Colon (tissue), 2 donors: ENCODE measurements around the gene ZNF670.

Experiments
- FAIRE-seq: peaks from 2 replicates; lab custom pipeline; 2012; peaks lifted over from hg19 to GRCh38; lab: Jason Lieb, UNC
- donor health status: control.
- donor health status: control.

Gene ZNF670

DNA sequence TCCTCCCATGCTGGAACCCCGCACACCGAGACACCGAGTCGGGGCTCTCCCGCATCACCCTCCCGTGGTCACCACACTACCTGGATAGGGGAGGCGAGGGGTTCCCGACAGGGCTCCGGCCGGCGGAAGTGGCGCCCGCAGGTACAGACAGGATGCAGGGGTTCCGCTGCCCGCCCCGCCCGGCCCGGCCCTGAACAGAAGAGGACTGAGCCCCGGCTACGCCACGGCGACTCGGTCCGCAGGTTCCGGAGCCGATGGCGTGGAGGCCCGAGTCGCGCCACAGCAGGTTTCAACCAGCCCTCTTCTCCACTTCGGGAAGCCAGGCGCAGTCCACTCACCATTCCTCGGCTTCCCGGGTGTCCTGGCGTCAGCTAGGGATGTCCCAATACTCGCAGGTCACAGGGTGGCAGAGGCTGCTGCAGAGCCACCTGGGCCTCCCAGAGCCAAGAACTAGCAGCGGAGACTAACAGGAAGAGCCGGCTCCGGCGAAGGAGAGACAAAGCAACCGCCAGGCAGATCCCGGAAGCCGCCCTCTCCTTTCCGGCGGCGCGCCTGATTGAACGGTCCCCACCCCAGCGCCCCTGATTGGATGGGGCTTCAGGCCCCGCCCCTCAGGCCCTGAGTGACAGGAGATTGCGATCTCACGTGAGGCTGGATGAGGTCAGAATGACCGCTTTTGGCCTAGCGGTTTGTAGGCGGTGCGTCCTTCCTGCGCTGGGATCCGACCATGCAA, 25.4 kb upstream of the ZNF670 start, which contains the start of gene ZNF669:
ZNF669 (minus strand) TSS at position 498 of the 733 bp plus-strand sequence; CDS start at position 341, 157 bp downstream.
- FAIRE-seq: no peak

DNA sequence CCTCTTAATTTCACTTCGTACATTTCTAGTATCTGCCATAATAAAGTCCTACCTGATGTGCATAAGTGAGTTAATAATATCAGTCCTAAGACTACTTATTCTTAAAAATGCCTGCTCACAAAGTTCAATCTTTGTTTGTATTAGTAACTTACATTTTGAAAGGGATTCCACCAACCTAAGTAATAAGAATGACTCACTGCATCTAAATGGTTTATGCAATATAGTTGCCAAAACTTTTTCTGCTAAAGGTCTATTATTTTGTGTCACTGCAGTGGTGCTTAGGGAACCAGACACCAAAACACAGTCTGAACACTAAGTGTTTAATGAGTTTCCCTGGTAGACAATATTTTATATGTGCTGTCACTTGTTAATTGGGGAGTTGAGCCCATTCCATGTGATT, 23.8 kb upstream of the ZNF670 start:
- FAIRE-seq: no peak

DNA sequence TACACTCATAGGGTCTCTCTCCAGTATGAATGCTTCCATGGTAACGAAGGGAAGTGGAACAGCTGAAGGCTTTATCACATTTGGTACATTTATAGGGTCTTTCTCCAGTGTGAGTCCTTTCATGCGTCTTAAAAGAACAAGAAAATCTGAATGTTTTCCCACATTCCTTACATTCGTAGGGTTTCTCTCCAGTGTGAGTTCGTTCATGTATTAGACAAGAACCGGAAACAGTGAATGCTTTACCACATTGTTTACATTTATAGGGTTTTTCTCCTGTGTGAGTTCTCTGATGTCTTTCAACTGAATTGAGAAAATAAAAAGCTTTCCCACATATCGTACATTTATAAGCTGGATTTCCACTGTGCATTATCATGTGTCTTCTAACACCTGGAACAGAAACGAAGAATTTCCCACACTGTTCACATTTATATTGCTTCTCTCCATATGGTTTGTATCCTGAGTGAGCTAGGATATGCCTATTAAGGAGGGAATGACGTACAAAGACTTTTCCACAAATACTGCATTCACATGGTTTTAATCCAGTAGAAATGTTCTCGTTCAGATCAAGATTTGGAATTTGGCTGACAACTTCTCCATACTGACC, 22.2 kb upstream of the ZNF670 start:
- FAIRE-seq: no peak

DNA sequence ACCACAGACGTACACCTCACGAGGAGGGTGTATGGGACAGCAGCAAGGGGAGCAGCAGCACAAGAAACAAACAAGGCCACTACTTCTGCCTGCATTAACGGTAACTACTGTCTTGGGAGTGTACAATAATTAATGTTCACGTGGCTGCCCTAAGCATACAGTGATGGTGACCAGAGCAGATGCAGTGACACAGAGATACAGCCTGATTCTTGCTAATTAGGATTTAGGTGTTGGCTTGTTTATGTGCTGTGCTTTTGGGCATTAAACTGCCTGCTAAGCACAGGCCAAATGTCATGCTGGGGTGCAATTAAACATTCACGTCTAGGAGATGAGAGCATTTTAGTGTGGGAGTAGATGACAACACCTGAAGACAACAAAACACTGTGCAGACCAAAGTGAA, 18.3 kb upstream of the ZNF670 start:
- FAIRE-seq: no peak

DNA sequence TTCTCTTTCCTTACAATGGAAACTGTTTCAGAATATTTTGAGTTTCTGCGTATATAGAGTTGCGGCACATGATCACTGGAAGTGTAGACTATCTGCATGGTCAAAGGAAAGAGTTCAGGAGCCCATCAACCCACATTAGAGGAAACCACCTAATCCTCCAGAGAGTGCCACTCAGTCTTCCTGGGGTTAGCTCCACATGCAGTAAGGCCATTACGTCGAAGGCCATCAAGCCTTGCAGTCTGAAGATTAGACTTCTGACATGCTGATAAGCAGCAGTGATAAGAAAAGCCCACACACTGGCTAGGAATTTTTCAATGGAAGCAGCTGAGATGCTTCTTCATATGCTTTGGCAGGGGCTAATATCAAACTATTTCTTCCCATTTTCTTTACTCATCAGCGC, 17.9 kb upstream of the ZNF670 start:
- FAIRE-seq: no peak

DNA sequence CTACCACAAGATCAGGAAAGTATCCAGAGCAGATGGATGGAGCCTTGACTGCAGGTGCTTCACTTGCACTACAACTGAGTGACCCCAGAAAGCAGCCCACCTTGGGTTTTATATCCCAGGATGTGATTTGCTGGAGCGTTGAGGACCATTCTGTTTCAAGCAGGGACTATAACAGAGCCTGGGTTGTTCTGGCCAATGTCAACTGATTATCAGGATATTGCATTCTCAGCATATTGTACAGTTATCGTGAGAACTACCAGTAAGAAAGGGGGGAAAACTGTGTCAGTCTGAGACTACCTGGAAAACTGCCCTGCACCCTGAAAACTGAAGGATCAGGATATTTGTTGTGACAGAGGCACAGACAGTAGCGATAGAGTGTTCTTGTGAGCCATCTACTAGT, 17.5 kb upstream of the ZNF670 start:
- FAIRE-seq: no peak

DNA sequence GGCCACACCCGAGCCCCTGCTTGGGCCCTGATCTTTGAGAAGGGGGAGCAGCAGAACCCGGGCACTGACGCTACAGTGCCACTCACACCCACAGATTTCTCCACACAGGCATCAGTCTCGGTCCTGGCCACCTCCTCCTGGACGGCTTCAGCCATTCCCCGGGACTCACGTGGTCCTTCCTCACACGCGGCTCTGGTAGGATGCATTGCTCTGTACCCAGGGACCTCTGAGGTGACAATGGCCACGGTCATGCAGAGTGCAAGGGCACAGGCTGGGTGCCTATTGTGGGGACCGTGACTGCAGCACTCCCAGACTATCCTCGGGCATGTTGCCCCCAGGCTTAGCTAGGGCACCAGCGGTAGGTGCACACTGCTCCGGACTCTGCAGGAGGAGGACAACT, 11.8 kb upstream of the ZNF670 start:
- FAIRE-seq: no peak

DNA sequence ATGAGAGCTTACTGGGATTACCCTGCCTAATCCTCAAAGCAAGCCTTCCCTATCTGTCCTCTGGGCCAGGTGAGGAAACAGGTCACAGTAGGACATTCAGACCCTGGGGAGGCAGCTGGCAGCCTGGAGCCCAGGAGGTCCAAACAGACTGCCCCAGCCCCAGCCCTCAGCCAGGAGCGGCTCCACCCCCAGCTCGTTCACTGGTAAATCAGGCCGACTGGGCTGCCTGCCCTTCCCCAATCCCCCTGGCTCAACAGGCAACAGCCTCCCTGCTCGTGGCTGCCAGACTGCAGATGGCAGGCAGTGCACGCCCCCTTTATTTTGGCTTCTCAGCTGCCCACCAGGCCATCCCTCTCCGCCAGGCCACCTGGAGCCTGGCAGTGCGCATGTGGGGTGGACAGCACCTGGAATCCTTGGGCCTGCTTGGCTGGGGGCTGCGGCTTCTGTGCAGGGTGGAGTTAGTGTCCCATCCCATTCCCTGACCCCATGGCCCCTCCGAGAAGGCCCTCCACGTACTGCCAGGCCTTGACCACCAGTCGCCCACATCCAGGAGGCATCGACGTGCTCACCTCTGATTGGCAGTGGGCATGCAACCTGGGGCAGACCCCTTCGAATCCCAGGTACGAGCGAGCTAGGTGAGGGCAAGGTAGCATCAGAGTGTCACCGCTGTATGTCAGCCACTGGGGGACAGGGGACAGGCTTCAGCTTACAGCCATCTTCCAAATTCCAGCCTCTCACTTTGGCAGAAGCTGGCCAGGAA, 11.2 kb upstream of the ZNF670 start:
- no peak for FAIRE-seq

DNA sequence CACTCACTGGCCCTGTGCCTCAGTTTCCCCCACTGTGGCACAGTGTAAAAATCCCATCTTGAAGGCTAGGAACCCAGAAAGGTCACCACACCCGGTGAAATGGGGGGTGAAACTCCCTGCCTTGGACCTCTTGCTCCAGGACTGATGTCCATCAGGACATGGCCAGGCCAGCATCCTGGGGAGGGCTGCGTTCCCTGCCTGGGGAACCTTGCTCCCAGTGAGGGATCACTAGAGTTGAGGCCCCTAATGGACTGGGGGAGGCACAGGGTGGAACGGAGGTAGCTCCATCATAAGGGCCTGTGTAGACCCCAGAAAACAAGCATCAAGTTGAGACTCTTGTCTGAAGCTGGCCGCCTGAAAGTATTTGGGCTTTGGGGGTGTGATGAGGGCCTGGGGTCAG, 10.4 kb upstream of the ZNF670 start:
- FAIRE-seq: no peak

DNA sequence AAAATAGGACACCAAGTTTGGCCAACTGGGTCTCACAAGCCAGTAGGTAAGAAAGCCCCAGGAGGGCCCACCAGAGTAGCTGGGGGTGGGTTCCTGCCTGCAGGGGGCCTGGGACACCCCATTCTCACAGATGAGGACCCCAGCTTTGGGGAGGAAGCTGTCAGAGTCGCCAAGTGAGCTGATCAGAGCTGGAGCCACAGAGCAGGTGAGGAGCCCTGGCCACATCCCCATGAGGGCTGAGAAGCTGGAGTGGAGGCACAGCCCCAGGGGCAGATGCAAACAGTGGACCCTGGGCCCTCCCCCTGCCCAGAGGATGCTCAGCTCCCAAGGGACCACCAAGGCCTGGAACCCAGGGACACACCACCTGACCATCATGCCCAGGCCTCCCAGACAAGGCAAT, 8.6 kb upstream of the ZNF670 start:
- FAIRE-seq: no peak

DNA sequence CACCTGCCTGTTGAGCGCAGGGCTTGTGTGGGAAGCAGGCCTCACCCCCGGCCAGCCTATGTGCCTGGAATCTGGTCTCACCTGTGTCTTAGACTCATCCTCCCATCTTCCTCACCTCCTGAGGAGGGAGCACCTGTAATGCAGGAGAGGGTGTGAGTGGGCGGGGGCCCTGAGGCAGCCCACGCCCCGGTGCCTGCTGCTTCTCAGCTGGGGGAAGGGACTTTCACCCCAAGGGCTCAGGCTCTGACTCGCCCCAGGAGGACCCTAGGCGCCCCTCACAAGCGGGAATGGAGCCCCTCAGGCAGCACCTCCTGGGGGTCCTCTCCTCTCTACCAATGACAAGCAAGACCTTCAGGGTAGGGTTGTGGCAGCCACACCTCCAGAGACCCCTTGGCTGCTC, 6.7 kb upstream of the ZNF670 start:
- no peak for FAIRE-seq

DNA sequence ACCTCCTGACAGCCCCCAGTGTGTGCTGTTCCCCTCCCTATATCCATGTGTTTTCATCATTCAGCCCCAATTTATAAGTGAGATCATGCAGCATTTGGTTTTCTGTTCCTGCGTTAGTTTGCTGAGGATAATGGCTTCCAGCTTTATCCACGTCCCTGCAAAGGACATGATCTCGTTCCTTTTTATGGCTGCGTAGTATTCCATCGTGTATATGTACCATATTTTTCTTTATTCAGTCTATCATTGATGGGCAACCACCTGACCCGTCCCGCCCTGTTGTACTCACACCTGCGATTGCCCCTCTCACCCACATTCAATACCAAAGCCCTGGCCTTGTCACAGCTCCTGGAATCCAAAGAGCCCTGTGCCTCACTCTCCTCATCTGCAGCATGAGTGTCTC, 6.2 kb upstream of the ZNF670 start:
- FAIRE-seq: no peak

DNA sequence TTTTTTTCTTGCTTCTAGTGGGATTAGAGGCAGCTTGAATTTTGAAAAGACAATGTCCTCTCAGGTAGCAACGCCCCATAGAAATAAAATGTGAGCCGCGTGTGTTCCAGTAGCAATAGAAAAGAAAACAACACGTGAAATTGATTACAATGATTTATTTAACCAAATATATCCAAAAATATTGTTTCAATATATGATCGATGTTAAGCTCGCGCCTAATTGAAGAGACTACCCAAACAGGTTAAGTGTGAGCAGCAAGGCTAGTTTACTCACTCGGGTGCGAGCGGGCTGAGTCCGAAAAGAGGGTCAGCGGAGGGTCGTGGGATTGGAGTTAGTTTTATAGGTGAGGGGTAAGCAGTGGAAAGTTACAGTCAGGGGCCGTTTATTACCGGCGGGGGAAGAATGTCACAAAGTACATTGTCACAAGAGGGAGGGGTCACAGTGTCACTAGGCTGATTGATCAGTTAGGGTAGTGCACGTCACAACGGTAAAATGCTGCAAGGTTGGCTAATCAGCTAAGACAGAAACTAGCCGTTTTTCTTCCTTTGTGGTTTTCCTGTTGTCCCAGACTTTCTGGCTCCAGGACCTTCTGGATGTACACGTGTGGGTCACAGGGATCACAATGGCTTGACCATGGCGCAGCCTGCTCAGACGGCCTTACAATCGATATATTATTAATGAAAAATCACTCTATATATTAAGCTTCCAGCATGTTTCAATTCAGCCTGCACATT, 697 bp upstream of the ZNF670 start:
- no peak for FAIRE-seq

DNA sequence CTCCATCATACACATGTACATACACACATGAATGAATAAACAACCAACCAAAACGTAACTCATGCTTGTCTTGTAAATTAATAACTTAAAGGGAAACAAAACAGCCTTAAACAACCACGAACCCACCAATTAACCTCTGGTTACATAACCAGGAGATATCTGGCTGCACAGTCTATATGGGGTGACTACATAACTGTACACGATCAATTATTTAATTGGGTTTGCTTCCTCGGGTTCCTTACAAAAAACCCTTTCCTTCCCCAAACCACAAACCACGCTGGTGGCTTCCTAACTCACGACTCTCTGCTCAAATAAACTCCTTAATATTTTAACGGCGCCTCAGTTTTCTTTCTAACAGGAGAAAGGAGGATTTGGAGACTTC, 744 bp downstream of the ZNF670 start:
- no peak for FAIRE-seq

DNA sequence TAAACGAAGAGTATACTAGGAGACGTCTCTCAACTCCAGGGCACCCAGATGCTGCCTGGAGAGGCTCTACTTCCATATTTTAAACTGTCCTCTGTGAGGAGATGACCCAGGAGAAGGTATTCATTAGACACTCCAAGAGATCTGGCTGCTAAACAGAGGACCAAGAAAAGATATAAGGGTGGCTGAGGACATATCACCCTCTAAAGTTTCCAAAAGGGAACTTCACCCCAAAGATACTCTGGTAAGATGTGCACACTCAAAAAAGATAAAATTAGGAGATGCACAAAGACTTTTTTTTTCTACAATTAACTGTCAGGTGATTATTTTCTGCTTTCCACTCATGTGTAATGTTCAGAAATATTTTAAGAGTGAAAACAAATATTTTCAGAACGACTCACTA, 1.4 kb downstream of the ZNF670 start:
- no peak for FAIRE-seq

DNA sequence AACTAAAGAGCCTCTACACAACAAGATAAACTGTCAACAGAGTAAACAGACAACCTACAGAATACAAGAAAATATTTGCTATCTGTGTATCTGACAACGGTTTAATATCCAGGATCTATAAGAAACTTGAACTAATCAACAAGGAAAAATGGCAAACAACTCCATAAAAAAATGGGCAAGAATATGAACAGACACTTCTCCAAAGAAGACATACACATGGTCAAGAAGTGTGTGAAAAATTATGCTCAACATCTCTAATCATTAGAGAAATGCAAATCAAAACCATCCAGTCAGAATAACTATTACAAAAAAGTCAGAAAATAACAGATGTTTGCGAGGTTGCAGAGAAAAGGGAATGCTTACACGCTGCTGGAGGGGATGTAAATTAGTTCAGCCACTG, 8.0 kb downstream of the ZNF670 start:
- no peak for FAIRE-seq

DNA sequence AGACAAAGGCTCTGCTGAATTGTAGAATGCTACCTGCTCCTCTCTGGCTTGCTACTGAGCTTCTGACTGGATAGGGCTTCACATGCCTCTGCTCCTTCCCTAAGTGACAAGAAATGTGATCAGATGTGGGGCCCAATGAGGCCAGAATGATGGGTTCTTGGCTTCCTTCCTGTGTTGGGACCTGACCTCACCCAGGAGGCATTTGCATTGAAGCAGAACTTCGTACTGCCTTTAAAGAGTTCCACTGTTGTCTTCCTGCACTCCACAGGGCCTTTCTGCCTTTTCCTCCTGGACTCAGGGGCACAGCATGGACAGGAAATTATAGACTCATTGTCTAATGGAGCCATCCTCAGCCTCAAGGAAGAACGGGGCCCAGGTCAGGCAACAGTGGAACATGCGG, 14.3 kb downstream of the ZNF670 start:
- no peak for FAIRE-seq

DNA sequence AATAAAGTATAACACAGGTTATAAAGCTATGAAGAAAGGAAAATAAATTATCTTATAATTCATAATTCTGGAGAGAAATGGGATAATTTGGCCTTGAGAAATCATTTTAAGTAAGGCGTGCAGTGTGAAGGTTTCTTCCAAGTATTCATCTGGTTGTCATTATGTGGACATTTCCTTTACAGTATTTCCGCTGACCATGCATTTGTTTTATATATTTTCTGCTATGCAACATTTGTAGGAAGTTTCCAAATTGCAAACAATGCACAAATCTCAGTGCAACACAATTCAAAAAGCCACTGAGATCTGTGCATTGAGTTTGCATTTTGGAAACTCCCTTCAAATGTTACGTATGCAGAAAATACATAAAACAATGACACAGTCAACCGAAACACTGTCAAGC, 17.8 kb downstream of the ZNF670 start:
- no peak for FAIRE-seq

DNA sequence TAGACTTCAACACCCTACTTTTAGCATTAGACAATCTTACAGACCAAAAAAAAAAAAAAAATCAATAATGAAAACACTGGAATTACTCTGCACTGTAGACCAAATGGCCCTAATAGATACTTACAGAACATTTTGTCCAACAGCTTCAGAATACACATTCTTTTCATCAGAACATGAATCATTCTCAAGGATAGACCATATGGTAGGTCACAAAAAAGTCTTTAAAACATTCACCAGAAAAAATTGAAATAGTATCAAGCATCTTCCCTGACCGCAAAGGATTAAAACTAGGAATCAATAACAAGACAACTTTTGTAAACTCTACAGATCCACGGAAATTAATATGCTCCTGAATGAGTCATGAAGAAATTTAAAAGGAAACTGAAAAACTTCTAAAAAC, 22.5 kb downstream of the ZNF670 start:
- no peak for FAIRE-seq

DNA sequence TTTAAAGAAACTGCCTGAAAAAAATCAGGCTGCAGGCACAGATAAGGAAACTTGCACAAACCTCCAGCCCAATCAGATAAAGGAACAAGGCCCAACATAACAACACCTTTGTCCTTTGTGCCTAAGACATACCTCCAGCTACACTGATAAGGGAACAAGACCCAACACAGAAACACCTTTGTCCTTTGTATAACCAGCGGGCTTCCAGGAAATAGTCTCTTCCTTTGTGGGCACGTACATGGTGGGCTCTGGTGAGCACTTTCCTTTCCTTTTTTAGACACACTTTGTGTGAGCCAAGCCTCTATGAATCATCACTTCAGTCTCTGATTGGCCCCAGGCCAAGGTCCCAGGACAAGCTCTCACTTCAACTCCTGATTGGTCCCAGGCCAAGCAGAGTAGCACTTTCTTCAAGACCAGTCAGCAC, 23.6 kb downstream of the ZNF670 start:
- FAIRE-seq: no peak

DNA sequence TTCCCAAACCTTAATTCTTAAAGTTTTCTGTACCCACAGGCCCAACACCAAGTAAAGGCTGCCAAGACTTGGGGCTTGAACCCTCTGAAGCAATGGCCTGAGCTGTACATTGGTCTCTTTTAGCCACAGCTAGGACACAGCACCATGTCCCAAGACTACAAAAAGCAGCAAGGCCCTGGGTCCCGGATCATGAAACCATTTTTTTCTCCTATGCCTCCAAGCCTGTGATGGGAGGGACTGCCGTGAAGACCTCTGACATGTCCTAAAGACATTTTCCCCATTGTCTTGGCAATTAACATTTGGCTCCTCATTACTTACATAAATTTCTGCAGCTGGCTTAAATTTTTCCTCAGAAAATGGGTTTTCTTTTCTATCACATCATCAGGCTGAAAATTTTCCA, 30.9 kb downstream of the ZNF670 start:
- no peak for FAIRE-seq

DNA sequence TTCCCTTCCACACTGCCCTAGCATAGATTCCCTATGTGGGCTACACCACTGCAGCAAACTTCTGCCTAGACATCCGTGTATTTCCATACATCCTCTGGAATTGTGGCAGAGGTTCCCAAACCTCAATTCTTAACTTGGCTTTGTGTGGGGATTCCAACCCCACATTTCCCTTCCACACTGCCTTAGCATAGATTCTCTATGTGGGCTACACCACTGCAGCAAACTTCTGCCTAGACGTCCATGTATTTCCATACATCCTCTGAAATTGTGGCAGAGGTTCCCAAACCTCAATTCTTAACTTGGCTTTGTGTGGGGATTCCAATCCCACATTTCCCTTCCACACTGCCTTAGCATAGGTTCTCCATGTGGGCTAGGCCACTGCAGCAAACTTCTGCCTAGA, 31.4 kb downstream of the ZNF670 start:
- FAIRE-seq: no peak

DNA sequence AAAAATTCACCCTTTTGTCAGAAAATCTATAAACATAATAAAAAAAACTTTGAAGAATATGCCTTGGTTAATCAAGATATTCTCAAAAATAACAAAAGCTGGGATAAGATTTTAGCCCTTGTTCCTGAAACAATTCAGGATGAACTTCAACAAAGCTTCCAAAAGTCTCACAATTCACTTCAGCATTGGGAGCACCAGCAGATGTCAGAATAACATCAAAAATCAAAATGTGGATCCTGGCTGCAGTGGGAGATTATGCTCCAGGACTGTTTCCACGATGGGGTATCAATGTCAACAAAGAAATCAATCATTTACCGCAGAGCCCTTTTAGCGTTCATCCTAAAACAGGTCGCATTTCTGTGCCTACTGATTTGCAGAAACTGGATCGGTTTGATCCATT, 35.2 kb downstream of the ZNF670 start:
- FAIRE-seq: no peak
